Uterus (tissue), 4 donors: ENCODE measurements around the gene DMTF1. TPM values are rescaled to one million over a fixed set of nuclear protein-coding genes. Genes with fewer than 3 reads are reported as not detected.

Source experiments
- DNase-seq, 2 donors: peaks; one replicate each; pipeline ENCODE4 v3.0.0-alpha.2; 2019 to 2020
- H3K27ac ChIP-seq, 2 donors: fragments of 200-600 bp; sonication (generic); 1 replicate in 1 of 2; 2 replicates in 1 of 2; pipeline ENCODE4 v1.5.1; 2016 to 2018
- H3K27me3 ChIP-seq, 2 donors: fragments of 200-600 bp; sonication (generic); one replicate each; pipeline ENCODE4 v1.5.1; 2018 to 2019; ENCODE audit warnings: control low read depth in 1 of 2
- H3K36me3 ChIP-seq, 2 donors: fragments of 200-600 bp; sonication (generic); one replicate each; pipeline ENCODE4 v1.5.1; 2019; ENCODE audit warnings: control low read depth in 1 of 2
- H3K4me1 ChIP-seq, 2 donors: fragments of 200-600 bp; sonication (generic); one replicate each; pipeline ENCODE4 v1.5.1; 2018 to 2019; ENCODE audit warnings: control low read depth in 1 of 2
- H3K4me3 ChIP-seq, 2 donors: fragments of 200-600 bp; sonication (generic); 1 replicate in 1 of 2; 2 replicates in 1 of 2; pipeline ENCODE4 v1.5.1; 2018 to 2019; ENCODE audit warnings: mild to moderate bottlenecking in 1 of 2
- H3K9me3 ChIP-seq, 2 donors: fragments of 200-600 bp; sonication (generic); one replicate each; pipeline ENCODE4 v1.5.1; 2019; ENCODE audit warnings: control low read depth in 1 of 2
- POLR2A ChIP-seq, 2 donors: fragments of 450-650 bp; IDR thresholded peaks; one replicate each; pipeline ENCODE4 v1.6.1; 2016; ENCODE audit warnings: antibody characterized with exemption in 2 of 2, mild to moderate bottlenecking in 1 of 2, moderate library complexity in 1 of 2
- intact Hi-C: fragments of 100-400 bp; cut with DNase I; formaldehyde crosslinking; loops from one replicate; pipeline ENCODE4 v1.15.1; 2023; ENCODE audit warnings: low total_unique reads
- total RNA-seq, 4 donors: library from RNA; depleted of rRNA in 3 of 4; stranded (reverse); fragments of >200 nt in 3 of 4; gene quantifications; one replicate each; pipeline versions ENCODE4 v1.1.0 to v1.2.4, GENCODE V29; 2014 to 2023
- TF ChIP-seq, protein P1 (sequence below), 4 experiments: fragments of 200-600 bp in 2 of 4; fragments of 450-650 bp in 2 of 4; sonication (generic) in 2 of 4; IDR thresholded peaks; one replicate each; pipeline ENCODE4 v1.5.1; 2016 to 2019; ENCODE audit warnings: antibody characterized with exemption in 4 of 4, mild to moderate bottlenecking in 2 of 4, moderate library complexity in 1 of 4
- donor health status: DM: yes; HTN: yes; CAD: no.

The DMTF1 gene
- total RNA-seq, 4 donors from 2014 or later = 36.2 to 193 (median 138) TPM

DNA sequence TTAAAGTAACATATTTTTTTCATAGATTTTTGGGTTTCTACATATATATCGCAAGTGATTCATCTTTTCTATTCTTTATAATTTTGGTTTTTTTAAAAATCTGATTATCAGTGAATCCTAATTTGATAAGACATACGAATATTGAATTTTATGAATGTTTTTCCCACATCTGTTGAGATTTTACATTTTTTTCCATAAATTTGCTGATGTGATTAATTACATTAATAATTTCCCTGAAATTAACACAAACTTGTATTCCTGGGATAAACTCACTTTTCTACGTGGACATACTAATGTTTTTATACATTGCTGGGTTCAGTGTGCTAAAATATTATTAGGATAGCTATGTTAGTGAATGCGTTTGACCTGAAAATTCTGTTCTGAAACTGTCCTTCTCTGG, 26.1 kb downstream of the DMTF1 start:
- no peaks in the 10 kb centered on the region for H3K36me3 ChIP-seq
- H3K4me1 ChIP-seq = no peaks in the 10 kb centered on the region
- no peaks in the 10 kb centered on the region for H3K9me3 ChIP-seq
- TF ChIP-seq, protein P1, sequence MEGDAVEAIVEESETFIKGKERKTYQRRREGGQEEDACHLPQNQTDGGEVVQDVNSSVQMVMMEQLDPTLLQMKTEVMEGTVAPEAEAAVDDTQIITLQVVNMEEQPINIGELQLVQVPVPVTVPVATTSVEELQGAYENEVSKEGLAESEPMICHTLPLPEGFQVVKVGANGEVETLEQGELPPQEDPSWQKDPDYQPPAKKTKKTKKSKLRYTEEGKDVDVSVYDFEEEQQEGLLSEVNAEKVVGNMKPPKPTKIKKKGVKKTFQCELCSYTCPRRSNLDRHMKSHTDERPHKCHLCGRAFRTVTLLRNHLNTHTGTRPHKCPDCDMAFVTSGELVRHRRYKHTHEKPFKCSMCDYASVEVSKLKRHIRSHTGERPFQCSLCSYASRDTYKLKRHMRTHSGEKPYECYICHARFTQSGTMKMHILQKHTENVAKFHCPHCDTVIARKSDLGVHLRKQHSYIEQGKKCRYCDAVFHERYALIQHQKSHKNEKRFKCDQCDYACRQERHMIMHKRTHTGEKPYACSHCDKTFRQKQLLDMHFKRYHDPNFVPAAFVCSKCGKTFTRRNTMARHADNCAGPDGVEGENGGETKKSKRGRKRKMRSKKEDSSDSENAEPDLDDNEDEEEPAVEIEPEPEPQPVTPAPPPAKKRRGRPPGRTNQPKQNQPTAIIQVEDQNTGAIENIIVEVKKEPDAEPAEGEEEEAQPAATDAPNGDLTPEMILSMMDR (IDR thresholded peaks at IDR 0.05) = no peak
- TF ChIP-seq POLR2A (IDR thresholded peaks at IDR 0.05) = no peak
- intact Hi-C loops = no loop called here
- no peak for DNase-seq
- H3K4me3 ChIP-seq = no peak overlapping the region
- no peaks in the 10 kb centered on the region for H3K27me3 ChIP-seq
- H3K27ac ChIP-seq = no peak overlapping the region

DNA sequence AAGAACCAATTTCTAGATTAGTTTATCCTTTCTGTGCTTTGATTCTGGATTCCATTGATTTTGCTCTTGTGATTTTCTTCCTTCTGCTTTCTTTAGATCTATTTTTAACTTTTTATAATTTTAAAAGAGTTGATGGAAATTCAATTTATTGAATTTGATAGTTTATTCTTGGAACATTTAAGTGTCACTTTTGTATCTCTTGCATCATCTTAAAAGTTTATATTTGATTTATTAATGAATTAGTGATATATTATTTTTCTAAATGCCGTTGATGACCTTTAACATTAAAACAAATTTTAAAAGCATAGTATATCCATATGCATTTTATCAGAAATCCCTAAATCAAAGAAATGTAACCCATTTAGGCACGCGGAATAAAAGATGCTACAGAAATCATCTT, 26.9 kb downstream of the DMTF1 start:
- Histone ChIP-seq H3K27ac (no peak overlapping the region), H3K4me1 (no peaks in the 10 kb centered on the region), H3K4me3 (no peak overlapping the region), H3K9me3 (no peaks in the 10 kb centered on the region), H3K36me3 (no peaks in the 10 kb centered on the region), H3K27me3 (no peaks in the 10 kb centered on the region)
- intact Hi-C loops = no loop called here
- TF ChIP-seq, protein P1 (IDR thresholded peaks at IDR 0.05) = no peak
- no peak for TF ChIP-seq POLR2A (IDR thresholded peaks at IDR 0.05)
- no peak for DNase-seq

DNA sequence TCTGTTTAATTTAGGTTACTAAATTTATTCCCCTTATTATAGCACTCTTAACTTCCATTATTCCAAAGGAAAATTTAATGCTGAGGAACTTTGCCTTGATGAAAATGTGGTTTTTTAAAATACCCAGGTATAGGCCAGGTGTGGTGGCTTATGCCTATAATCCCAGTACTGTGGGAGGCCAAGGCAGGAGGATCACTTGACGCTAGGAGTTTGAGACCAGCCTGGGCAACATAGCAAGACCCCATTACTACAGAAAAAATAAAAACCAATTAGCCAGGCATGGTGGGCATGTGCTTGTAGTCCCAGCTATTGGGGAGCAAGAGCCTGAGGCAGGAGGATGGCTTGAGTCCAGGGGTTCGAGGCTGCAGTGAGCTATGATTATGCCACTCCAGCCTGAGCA, 34.9 kb downstream of the DMTF1 start:
- Histone ChIP-seq H3K36me3 (no peaks in the 10 kb centered on the region), H3K27ac (no peak overlapping the region), H3K27me3 (no peaks in the 10 kb centered on the region), H3K4me3 (no peak overlapping the region), H3K4me1 (no peaks in the 10 kb centered on the region), H3K9me3 (no peaks in the 10 kb centered on the region)
- no peak for TF ChIP-seq POLR2A (IDR thresholded peaks at IDR 0.05)
- no peak for DNase-seq
- intact Hi-C loops = no loop called here

DNA sequence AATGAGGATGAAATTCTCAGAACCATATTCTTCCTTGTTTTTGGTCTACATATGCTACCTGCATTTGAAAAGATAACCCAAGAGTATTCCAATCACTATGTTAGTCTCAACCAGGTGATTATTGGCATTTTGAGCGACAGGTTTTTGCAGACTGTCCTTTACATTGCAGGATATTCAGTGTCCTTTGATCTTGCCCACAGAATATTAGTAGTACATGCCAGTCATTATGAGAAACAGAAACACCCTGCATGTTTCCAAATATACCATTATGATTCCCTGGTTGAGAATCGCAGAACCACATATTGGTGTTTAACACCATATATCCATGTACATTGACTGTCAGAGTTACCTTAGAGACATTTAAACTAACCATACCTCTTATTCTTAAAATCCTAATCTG, 36.7 kb downstream of the DMTF1 start:
- intact Hi-C loops = no loop called here
- no peaks in the 10 kb centered on the region for H3K27me3 ChIP-seq
- no peak for DNase-seq
- no peaks in the 10 kb centered on the region for H3K9me3 ChIP-seq
- TF ChIP-seq, protein P1 (IDR thresholded peaks at IDR 0.05) = no peak
- TF ChIP-seq POLR2A (IDR thresholded peaks at IDR 0.05) = no peak
- no peaks in the 10 kb centered on the region for H3K36me3 ChIP-seq
- H3K4me3 ChIP-seq = no peak overlapping the region
- no peaks in the 10 kb centered on the region for H3K4me1 ChIP-seq
- H3K27ac ChIP-seq = no peak overlapping the region

DNA sequence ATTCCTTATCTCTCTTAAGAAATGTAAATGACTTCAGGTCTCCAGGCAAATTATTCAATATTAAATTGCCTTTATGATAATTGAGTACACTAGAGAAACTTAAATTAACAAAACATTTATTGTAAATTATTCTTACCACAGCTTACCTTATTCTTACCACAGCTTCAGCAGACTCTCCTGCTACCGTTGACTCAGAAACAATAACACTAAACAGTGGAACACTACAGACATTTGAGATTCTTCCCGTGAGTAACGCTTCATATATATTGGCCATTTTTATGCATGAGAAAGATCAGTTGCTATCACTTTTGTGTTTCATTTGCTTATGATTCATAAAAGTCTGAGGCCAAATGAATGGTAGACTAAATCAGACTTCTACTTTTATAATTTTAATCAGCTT, 38.5 kb downstream of the DMTF1 start:
- Histone ChIP-seq H3K4me1 (no peaks in the 10 kb centered on the region), H3K9me3 (no peaks in the 10 kb centered on the region), H3K27me3 (no peaks in the 10 kb centered on the region), H3K4me3 (no peak overlapping the region), H3K36me3 (no peaks in the 10 kb centered on the region), H3K27ac (no peak overlapping the region)
- TF ChIP-seq, protein P1 (IDR thresholded peaks at IDR 0.05) = no peak
- no peak for TF ChIP-seq POLR2A (IDR thresholded peaks at IDR 0.05)
- intact Hi-C loops = no loop called here
- no peak for DNase-seq
